Measurements from ENCODE around the gene PFKFB2. TPM values are rescaled to one million over a fixed set of nuclear protein-coding genes. Genes with fewer than 3 reads are reported as not detected.
A peak's percentile ranks its signal among the peaks of the same experiment; 100 is the strongest.

PFKFB2 gene
- total RNA-seq, 1 donor from 2014 or later: 10.1 TPM

- H3K9me3 Mint-ChIP-seq: no peaks in the 10 kb centered on the region
- ATAC-seq (ENCODE audit: low read depth) (no peak), DNase-seq (no peak)
- no peak overlapping the region for H3K4me3 Mint-ChIP-seq
- POLR2A ChIA-PET: interaction anchor here (1.0 kb wide), 1 partner anchor 27 kb away, joined by 3 read pairs; the partner anchor contains the start of gene PFKFB2
- CTCF ChIA-PET: interaction anchor here (0.8 to 14.6 kb wide), 7 partner anchors 9 to 420 kb away, joined by 3 to 174 read pairs (median 7); partner anchors contain the start of genes C4BPB, CD55 and CR1
- no peak overlapping the region for H3K27ac Mint-ChIP-seq
- H3K27me3 Mint-ChIP-seq: peaks cover 2% of the 10 kb centered on the region
- intact Hi-C loops (cut with micrococcal nuclease): loop anchor here (5.0 kb wide), 3 partner anchors 72 to 352 kb away; no protein-coding TSS in a partner anchor
- peaks cover 4% of the 10 kb centered on the region for H3K36me3 Mint-ChIP-seq (ENCODE audit: low read depth)
- TF ChIP-seq CTCF (IDR thresholded peaks at IDR 0.05): no peak
- H3K4me1 Mint-ChIP-seq: peaks cover 3% of the 10 kb centered on the region
Observed at GRCh38 chr1:207079706-207080241, 26.7 kb downstream of the PFKFB2 start.

- H3K27me3 Mint-ChIP-seq: peaks cover 2% of the 10 kb centered on the region
- DNase-seq: no peak
- no peak for TF ChIP-seq CTCF (IDR thresholded peaks at IDR 0.05)
- no peaks in the 10 kb centered on the region for H3K9me3 Mint-ChIP-seq
- H3K4me3 Mint-ChIP-seq: no peak overlapping the region
- ATAC-seq (ENCODE audit: low read depth): no peak
- ChIA-PET POLR2A (no interaction called here), CTCF (interaction anchor here (8.4 to 14.6 kb wide), 2 partner anchors 325 to 419 kb away, joined by 146 to 174 read pairs; partner anchors contain the start of gene CR1)
- H3K4me1 Mint-ChIP-seq: peaks cover 5% of the 10 kb centered on the region
- H3K36me3 Mint-ChIP-seq (ENCODE audit: low read depth): no peaks in the 10 kb centered on the region
- intact Hi-C loops (cut with micrococcal nuclease): loop anchor here (5.0 kb wide), 1 partner anchor 256 kb away; no protein-coding TSS in a partner anchor
- no peak overlapping the region for H3K27ac Mint-ChIP-seq
Observed at GRCh38 chr1:207081088-207081487, 28.0 kb downstream of the PFKFB2 start.

- POLR2A ChIA-PET: no interaction called here
- TF ChIP-seq CTCF (IDR thresholded peaks at IDR 0.05): no peak
- CTCF ChIA-PET: interaction anchor here (1.0 to 14.6 kb wide), 3 partner anchors 240 to 418 kb away, joined by 3 to 174 read pairs (median 146); partner anchors contain the start of genes CD55 and CR1
- intact Hi-C loops (cut with micrococcal nuclease): loop anchor here (5.0 kb wide), 1 partner anchor 255 kb away; no protein-coding TSS in a partner anchor
- Mint-ChIP-seq H3K27me3 (peaks cover 2% of the 10 kb centered on the region), H3K9me3 (no peaks in the 10 kb centered on the region), H3K27ac (no peak overlapping the region), H3K36me3 (ENCODE audit: low read depth) (no peaks in the 10 kb centered on the region), H3K4me1 (peaks cover 5% of the 10 kb centered on the region), H3K4me3 (no peak overlapping the region)
- DNase-seq (no peak), ATAC-seq (ENCODE audit: low read depth) (no peak)
Observed at GRCh38 chr1:207081806-207082205, 28.7 kb downstream of the PFKFB2 start.

- no peaks in the 10 kb centered on the region for H3K36me3 Mint-ChIP-seq (ENCODE audit: low read depth)
- ATAC-seq (ENCODE audit: low read depth) (no peak), DNase-seq (no peak)
- CTCF ChIA-PET: interaction anchor here (0.6 to 14.6 kb wide), 24 partner anchors 9 to 415 kb away, joined by 3 to 174 read pairs (median 3); partner anchors contain the start of genes CD55 and CR1
- H3K4me3 Mint-ChIP-seq: no peak overlapping the region
- peaks cover 7% of the 10 kb centered on the region for H3K4me1 Mint-ChIP-seq
- H3K9me3 Mint-ChIP-seq: no peaks in the 10 kb centered on the region
- H3K27me3 Mint-ChIP-seq: peaks cover 2% of the 10 kb centered on the region
- POLR2A ChIA-PET: interaction anchor here (1.0 to 1.5 kb wide), 6 partner anchors 237 to 415 kb away, joined by 3 to 8 read pairs (median 4); partner anchors contain the start of genes CD55 and CR1
- H3K27ac Mint-ChIP-seq: no peak overlapping the region
- no peak for TF ChIP-seq CTCF (IDR thresholded peaks at IDR 0.05)
- intact Hi-C loops (cut with micrococcal nuclease): loop anchor here (1.0 to 5.0 kb wide), 4 partner anchors 237 to 415 kb away; partner anchors contain the start of gene CD55
Observed at GRCh38 chr1:207084232-207084631, 31.2 kb downstream of the PFKFB2 start.

GRCh38 chr1:207084701-207085180 lies 31.7 kb downstream of the PFKFB2 start:
- Mint-ChIP-seq H3K4me3 (no peak overlapping the region), H3K36me3 (ENCODE audit: low read depth) (no peaks in the 10 kb centered on the region), H3K27ac (no peak overlapping the region), H3K9me3 (no peaks in the 10 kb centered on the region), H3K4me1 (peaks cover 9% of the 10 kb centered on the region), H3K27me3 (peaks cover 2% of the 10 kb centered on the region)
- no peak for TF ChIP-seq CTCF (IDR thresholded peaks at IDR 0.05)
- intact Hi-C loops (cut with micrococcal nuclease): loop anchor here (1.0 to 5.0 kb wide), 4 partner anchors 236 to 415 kb away; partner anchors contain the start of gene CD55
- POLR2A ChIA-PET: interaction anchor here (1.0 to 1.5 kb wide), 5 partner anchors 237 to 415 kb away, joined by 3 to 8 read pairs (median 3); partner anchors contain the start of genes CD55 and CR1
- CTCF ChIA-PET: interaction anchor here (0.6 to 14.6 kb wide), 24 partner anchors 10 to 415 kb away, joined by 3 to 174 read pairs (median 3); partner anchors contain the start of genes CD55 and CR1
- DNase-seq (no peak), ATAC-seq (ENCODE audit: low read depth) (peak; percentile 98)

All from activated B cell treated with CpG ODN at 0.5 μM for 24 hours (primary cell).